Ishikawa (cell line): ENCODE results near the gene ZNF239.

ENCODE experiments used
- CEBPB ChIP-seq: IDR thresholded peaks from 2 replicates; pipeline ENCODE4 v1.6.1; 2012
- CREB1 ChIP-seq: IDR thresholded peaks from 2 replicates; pipeline ENCODE4 v1.6.1; 2012; ENCODE audit warnings: low read depth
- EGR1 ChIP-seq: IDR thresholded peaks from 2 replicates; pipeline ENCODE4 v1.6.1; 2012
- EP300 ChIP-seq: IDR thresholded peaks from 2 replicates; pipeline ENCODE4 v1.6.1; 2012; ENCODE audit warnings: borderline replicate concordance
- FOXM1 ChIP-seq: IDR thresholded peaks from 2 replicates; pipeline ENCODE4 v1.6.1; 2012; ENCODE audit warnings: low read depth, borderline replicate concordance
- NFIC ChIP-seq: IDR thresholded peaks from 2 replicates; pipeline ENCODE4 v1.6.1; 2012
- RAD21 ChIP-seq: IDR thresholded peaks from 2 replicates; pipeline ENCODE4 v1.6.1; 2012; ENCODE audit warnings: low read depth
- TAF1 ChIP-seq: IDR thresholded peaks from 2 replicates; pipeline ENCODE4 v1.6.1; 2012; ENCODE audit warnings: low read depth, mild to moderate bottlenecking
- TCF12 ChIP-seq: IDR thresholded peaks from 2 replicates; pipeline ENCODE4 v1.6.1; 2012; ENCODE audit warnings: low read depth
- TEAD4 ChIP-seq: IDR thresholded peaks from 2 replicates; pipeline ENCODE4 v1.6.1; 2012
- YY1 ChIP-seq: IDR thresholded peaks from 2 replicates; pipeline ENCODE4 v1.6.1; 2012; ENCODE audit warnings: low read depth
- ZBTB7A ChIP-seq: IDR thresholded peaks from 2 replicates; pipeline ENCODE4 v1.6.1; 2012; ENCODE audit warnings: low read depth
- TF ChIP-seq, protein P1 (sequence below): IDR thresholded peaks from 2 replicates; pipeline ENCODE4 v1.6.1; 2012; ENCODE audit warnings: low read depth, mild to moderate bottlenecking
- TF ChIP-seq, protein P2 (sequence below): IDR thresholded peaks from 2 replicates; pipeline ENCODE4 v1.6.1; 2012
- TF ChIP-seq, protein P3 (sequence below): IDR thresholded peaks from 2 replicates; pipeline ENCODE4 v1.6.1; 2012

The ZNF239 gene

DNA sequence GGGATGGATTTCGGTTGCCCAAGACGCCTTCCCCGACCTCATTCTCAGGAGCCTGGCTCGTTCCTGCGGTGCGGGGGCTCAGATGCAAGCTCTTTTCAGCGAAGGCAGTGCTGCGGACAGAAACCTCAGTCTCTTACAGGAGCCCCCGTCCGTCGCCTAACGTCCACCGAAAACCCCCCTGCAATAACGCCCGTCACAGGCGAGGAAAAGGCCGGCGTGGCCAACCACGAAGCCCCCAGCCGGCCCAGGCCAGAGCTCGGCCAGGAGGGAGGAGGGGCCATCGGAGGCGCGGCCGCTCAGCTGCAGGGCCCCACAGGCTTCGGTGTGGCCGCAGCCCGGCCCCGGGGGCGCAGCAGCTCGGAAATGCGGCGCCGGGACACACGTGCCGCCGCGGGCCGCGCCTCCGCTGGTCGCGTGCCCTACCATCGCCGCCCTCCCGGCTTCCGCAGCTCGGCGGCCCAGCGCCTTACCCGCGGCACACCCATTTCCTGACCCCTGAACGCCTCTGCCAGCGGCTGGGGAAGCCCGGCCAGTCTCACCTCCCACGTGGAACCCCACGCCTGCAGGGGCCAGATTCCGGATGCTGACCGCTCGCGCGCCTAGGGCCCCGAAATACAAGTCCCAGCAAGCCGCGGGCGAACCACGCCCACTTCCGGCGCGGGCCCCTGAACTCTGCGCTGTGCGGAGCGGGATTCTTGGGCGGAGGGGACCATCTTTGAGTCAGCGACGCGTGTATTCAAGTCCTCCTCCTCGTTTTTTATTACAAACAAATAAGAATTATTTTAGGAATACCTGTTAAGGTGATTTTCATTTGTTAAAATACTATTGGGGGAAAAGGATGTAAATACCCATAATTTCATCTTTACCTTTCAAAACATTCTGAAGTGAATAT lies at the start of gene ZNF239:
ZNF239 (minus strand) TSS at position 616 of the 892 bp plus-strand sequence. CDS start 16,537 bp downstream, outside the sequence.
- no peak; the same call in 1 of the 2 replicates for TF ChIP-seq TCF12
- TF ChIP-seq, protein P1, sequence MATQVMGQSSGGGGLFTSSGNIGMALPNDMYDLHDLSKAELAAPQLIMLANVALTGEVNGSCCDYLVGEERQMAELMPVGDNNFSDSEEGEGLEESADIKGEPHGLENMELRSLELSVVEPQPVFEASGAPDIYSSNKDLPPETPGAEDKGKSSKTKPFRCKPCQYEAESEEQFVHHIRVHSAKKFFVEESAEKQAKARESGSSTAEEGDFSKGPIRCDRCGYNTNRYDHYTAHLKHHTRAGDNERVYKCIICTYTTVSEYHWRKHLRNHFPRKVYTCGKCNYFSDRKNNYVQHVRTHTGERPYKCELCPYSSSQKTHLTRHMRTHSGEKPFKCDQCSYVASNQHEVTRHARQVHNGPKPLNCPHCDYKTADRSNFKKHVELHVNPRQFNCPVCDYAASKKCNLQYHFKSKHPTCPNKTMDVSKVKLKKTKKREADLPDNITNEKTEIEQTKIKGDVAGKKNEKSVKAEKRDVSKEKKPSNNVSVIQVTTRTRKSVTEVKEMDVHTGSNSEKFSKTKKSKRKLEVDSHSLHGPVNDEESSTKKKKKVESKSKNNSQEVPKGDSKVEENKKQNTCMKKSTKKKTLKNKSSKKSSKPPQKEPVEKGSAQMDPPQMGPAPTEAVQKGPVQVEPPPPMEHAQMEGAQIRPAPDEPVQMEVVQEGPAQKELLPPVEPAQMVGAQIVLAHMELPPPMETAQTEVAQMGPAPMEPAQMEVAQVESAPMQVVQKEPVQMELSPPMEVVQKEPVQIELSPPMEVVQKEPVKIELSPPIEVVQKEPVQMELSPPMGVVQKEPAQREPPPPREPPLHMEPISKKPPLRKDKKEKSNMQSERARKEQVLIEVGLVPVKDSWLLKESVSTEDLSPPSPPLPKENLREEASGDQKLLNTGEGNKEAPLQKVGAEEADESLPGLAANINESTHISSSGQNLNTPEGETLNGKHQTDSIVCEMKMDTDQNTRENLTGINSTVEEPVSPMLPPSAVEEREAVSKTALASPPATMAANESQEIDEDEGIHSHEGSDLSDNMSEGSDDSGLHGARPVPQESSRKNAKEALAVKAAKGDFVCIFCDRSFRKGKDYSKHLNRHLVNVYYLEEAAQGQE, result no peak
- TF ChIP-seq, protein P2, sequence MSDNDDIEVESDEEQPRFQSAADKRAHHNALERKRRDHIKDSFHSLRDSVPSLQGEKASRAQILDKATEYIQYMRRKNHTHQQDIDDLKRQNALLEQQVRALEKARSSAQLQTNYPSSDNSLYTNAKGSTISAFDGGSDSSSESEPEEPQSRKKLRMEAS, result peak; percentile 96
- 0 out of 2 replicates have a peak, but pooled peaks have one; percentile 34 for TF ChIP-seq TEAD4
- TF ChIP-seq YY1, result peak; percentile 34; the same call in 1 of the 2 replicates
- no peak for TF ChIP-seq FOXM1
- TF ChIP-seq CREB1, result no peak
- TF ChIP-seq, protein P3, sequence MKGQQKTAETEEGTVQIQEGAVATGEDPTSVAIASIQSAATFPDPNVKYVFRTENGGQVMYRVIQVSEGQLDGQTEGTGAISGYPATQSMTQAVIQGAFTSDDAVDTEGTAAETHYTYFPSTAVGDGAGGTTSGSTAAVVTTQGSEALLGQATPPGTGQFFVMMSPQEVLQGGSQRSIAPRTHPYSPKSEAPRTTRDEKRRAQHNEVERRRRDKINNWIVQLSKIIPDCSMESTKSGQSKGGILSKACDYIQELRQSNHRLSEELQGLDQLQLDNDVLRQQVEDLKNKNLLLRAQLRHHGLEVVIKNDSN, result peak; percentile 47; the same call in 1 of the 2 replicates
- TF ChIP-seq ZBTB7A, result no peak
- no peak for TF ChIP-seq RAD21
- no peak for TF ChIP-seq CEBPB
- no peak for TF ChIP-seq NFIC
- TF ChIP-seq TAF1, result 0 out of 2 replicates have a peak, but pooled peaks have one; percentile 18

DNA sequence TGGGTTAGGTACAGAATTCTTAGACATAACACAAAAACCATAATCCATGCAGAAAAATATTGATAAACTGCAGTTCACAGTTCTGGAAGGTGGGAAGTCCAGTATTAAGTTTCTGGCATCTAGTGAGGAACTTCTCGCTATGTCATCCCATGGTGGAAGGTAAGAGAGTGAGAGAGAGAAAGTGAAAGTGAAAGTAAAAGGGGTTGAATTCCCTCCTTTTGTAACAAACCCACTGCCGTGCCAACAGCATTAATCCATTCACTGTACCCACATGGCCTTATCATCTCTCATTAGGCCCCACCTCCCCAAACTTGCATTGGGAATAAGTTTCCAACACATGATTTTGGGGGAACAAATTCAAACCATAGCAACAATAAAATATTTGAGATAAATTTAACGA lies 48.9 kb upstream of the ZNF239 start:
- no peak for TF ChIP-seq RAD21
- TF ChIP-seq EGR1, result no peak
- TF ChIP-seq, protein P3, result no peak
- TF ChIP-seq TCF12, result no peak
- no peak for TF ChIP-seq ZBTB7A
- no peak for TF ChIP-seq EP300
- TF ChIP-seq TEAD4, result no peak
- TF ChIP-seq NFIC, result no peak
- no peak for TF ChIP-seq CREB1
- TF ChIP-seq YY1, result no peak
- TF ChIP-seq FOXM1, result no peak
- TF ChIP-seq, protein P1, result no peak
- TF ChIP-seq, protein P2, result no peak
- TF ChIP-seq CEBPB, result no peak
- no peak for TF ChIP-seq TAF1

DNA sequence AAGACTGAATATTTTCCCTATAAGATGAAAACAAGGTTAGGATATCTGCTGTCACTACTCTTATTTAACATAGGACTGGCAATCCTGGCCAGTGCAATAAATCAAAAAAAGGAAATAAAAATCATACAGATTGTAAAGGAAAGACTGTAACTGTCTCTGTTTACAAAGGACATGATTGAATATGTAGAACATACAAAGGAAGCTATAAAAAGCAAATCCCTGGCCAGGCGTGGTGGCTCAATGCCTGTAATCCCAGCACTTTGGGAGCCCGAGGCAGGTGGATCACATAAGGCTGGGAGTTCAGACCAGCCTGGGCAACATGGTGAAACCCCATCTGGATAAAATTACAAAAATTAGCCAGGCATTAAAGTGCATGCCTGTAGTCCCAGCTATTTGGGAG lies 47.6 kb upstream of the ZNF239 start:
- no peak for TF ChIP-seq EGR1
- no peak for TF ChIP-seq TCF12
- TF ChIP-seq, protein P3, result no peak
- TF ChIP-seq, protein P2, result no peak
- TF ChIP-seq TEAD4, result no peak
- TF ChIP-seq FOXM1, result no peak
- TF ChIP-seq ZBTB7A, result no peak
- no peak for TF ChIP-seq YY1
- TF ChIP-seq RAD21, result no peak
- TF ChIP-seq CREB1, result no peak
- TF ChIP-seq TAF1, result no peak
- no peak for TF ChIP-seq CEBPB
- TF ChIP-seq NFIC, result no peak
- no peak for TF ChIP-seq EP300

DNA sequence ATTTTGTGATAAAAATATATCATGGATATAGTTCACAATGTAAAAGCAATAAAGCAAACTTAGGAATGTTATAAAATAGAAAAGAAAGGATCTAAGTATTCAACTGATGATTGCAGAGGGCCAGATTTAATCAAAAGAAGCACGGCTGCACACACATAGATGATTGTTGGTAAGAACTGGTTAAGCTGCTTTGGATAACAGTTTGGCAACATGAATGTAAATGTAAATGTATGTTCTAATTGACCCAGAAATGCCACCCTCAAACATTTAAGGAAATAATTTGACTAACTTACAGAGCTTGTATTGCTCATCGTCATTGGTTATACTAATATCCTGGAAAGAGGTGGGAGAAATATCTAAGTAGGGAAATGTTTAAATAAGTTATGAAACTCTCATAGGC lies 45.0 kb upstream of the ZNF239 start:
- no peak for TF ChIP-seq FOXM1
- TF ChIP-seq, protein P1, result no peak
- no peak for TF ChIP-seq TCF12
- TF ChIP-seq, protein P2, result no peak
- TF ChIP-seq TAF1, result no peak
